RWPE2 (cell line): ENCODE measurements around the gene VLDLR.

Source experiments
- ATAC-seq: fragments of 200-7000 bp; cut with Tn5 transposase; 3 replicates; pipeline ENCODE4 v1.9.1; 2021; ENCODE audit warnings: low read depth
- DNase-seq: peaks from one replicate; pipeline ENCODE4 v3.0.0-alpha.2; 2020; ENCODE audit warnings: low spot score
- H3K27ac ChIP-seq: fragments of 450-650 bp; 2 replicates; pipeline ENCODE4 v1.5.1; 2017; ENCODE audit warnings: mild to moderate bottlenecking; ENCODE audit not compliant: poor library complexity, severe bottlenecking
- H3K27me3 ChIP-seq: fragments of 250-450 bp; sonication (Bioruptor Pico); 2 replicates; pipeline ENCODE4 v1.5.1; 2021; ENCODE audit warnings: mild to moderate bottlenecking, moderate library complexity; ENCODE audit not compliant: insufficient read depth, poor library complexity, severe bottlenecking
- H3K36me3 ChIP-seq: fragments of 250-450 bp; sonication (Bioruptor Pico); 2 replicates; pipeline ENCODE4 v1.5.1; 2020; ENCODE audit warnings: low read depth, mild to moderate bottlenecking, moderate library complexity
- H3K4me1 ChIP-seq: fragments of 250-450 bp; sonication (Bioruptor Pico); 2 replicates; pipeline ENCODE4 v1.5.1; 2021; ENCODE audit warnings: mild to moderate bottlenecking, moderate library complexity; ENCODE audit not compliant: insufficient read depth, poor library complexity, severe bottlenecking
- H3K4me3 ChIP-seq: fragments of 250-450 bp; sonication (Bioruptor Pico); 2 replicates; pipeline ENCODE4 v1.5.1; 2021; ENCODE audit warnings: mild to moderate bottlenecking, moderate library complexity; ENCODE audit not compliant: severe bottlenecking
- H3K9me3 ChIP-seq: fragments of 250-450 bp; sonication (Bioruptor Pico); 2 replicates; pipeline ENCODE4 v1.5.1; 2021; ENCODE audit warnings: mild to moderate bottlenecking, moderate library complexity; ENCODE audit not compliant: severe bottlenecking
- CTCF ChIP-seq: fragments of 450-650 bp; IDR thresholded peaks from one replicate; pipeline ENCODE4 v1.5.1; 2017; ENCODE audit warnings: mild to moderate bottlenecking, moderate library complexity; ENCODE audit not compliant: poor library complexity, severe bottlenecking

VLDLR gene

GRCh38 chr9:2631263-2631662 is 9.7 kb downstream of the VLDLR start:
- Histone ChIP-seq H3K27me3 (no peaks in the 10 kb centered on the region), H3K4me3 (no peak overlapping the region), H3K9me3 (no peaks in the 10 kb centered on the region), H3K27ac (no peak overlapping the region), H3K4me1 (no peaks in the 10 kb centered on the region), H3K36me3 (0 out of 2 replicates have a peak, but pooled peaks cover 7% of the 10 kb centered on the region)
- TF ChIP-seq CTCF, result no peak
- no peak for DNase-seq
- ATAC-seq, result no peak

GRCh38 chr9:2634153-2634552 is 12.6 kb downstream of the VLDLR start:
- Histone ChIP-seq H3K4me1 (no peaks in the 10 kb centered on the region), H3K9me3 (no peaks in the 10 kb centered on the region), H3K27ac (no peak overlapping the region), H3K27me3 (no peaks in the 10 kb centered on the region), H3K4me3 (no peak overlapping the region), H3K36me3 (0 out of 2 replicates have a peak, but pooled peaks cover 13% of the 10 kb centered on the region)
- no peak for DNase-seq
- no peak for ATAC-seq
- no peak for TF ChIP-seq CTCF

- no peaks in the 10 kb centered on the region for H3K9me3 ChIP-seq
- H3K4me1 ChIP-seq, result no peaks in the 10 kb centered on the region
- no peak for TF ChIP-seq CTCF
- no peak overlapping the region for H3K4me3 ChIP-seq
- no peak for ATAC-seq
- no peak overlapping the region for H3K27ac ChIP-seq
- 0 out of 2 replicates have a peak, but pooled peaks cover 13% of the 10 kb centered on the region for H3K36me3 ChIP-seq
- H3K27me3 ChIP-seq, result no peaks in the 10 kb centered on the region
- DNase-seq, result no peak
Measured at GRCh38 chr9:2634818-2635217, 13.2 kb downstream of the VLDLR start.

- Histone ChIP-seq H3K27me3 (no peaks in the 10 kb centered on the region), H3K4me1 (no peaks in the 10 kb centered on the region), H3K9me3 (no peaks in the 10 kb centered on the region), H3K27ac (no peak overlapping the region), H3K36me3 (0 out of 2 replicates have a peak, but pooled peaks cover 18% of the 10 kb centered on the region), H3K4me3 (no peak overlapping the region)
- TF ChIP-seq CTCF, result no peak
- ATAC-seq (no peak), DNase-seq (no peak)
Measured at GRCh38 chr9:2635922-2636321, 14.3 kb downstream of the VLDLR start.

- no peak for TF ChIP-seq CTCF
- Histone ChIP-seq H3K36me3 (peaks cover 30% of the 10 kb centered on the region; the same call in 1 of the 2 replicates), H3K27ac (no peak overlapping the region), H3K4me1 (no peaks in the 10 kb centered on the region), H3K27me3 (no peaks in the 10 kb centered on the region), H3K4me3 (no peak overlapping the region), H3K9me3 (no peaks in the 10 kb centered on the region)
- ATAC-seq (no peak), DNase-seq (no peak)
Measured at GRCh38 chr9:2637390-2637789, 15.8 kb downstream of the VLDLR start.
